HG03457 (cell line): ENCODE results near the gene PKD1L1.
A peak's percentile ranks its signal among the peaks of the same experiment; 100 is the strongest.
"Not testable (repeated sequence)": the region's sequence is repeated elsewhere in the genome, so short reads cannot be mapped to it uniquely, and the experiment has no call there.

ENCODE experiments used
- ATAC-seq: cut with Tn5 transposase; IDR thresholded peaks from one replicate; pipeline ENCODE4 v1.9.1; 2021; ENCODE audit warnings: moderate number of reproducible peaks; ENCODE audit not compliant: unreplicated experiment

The PKD1L1 gene, protein sequence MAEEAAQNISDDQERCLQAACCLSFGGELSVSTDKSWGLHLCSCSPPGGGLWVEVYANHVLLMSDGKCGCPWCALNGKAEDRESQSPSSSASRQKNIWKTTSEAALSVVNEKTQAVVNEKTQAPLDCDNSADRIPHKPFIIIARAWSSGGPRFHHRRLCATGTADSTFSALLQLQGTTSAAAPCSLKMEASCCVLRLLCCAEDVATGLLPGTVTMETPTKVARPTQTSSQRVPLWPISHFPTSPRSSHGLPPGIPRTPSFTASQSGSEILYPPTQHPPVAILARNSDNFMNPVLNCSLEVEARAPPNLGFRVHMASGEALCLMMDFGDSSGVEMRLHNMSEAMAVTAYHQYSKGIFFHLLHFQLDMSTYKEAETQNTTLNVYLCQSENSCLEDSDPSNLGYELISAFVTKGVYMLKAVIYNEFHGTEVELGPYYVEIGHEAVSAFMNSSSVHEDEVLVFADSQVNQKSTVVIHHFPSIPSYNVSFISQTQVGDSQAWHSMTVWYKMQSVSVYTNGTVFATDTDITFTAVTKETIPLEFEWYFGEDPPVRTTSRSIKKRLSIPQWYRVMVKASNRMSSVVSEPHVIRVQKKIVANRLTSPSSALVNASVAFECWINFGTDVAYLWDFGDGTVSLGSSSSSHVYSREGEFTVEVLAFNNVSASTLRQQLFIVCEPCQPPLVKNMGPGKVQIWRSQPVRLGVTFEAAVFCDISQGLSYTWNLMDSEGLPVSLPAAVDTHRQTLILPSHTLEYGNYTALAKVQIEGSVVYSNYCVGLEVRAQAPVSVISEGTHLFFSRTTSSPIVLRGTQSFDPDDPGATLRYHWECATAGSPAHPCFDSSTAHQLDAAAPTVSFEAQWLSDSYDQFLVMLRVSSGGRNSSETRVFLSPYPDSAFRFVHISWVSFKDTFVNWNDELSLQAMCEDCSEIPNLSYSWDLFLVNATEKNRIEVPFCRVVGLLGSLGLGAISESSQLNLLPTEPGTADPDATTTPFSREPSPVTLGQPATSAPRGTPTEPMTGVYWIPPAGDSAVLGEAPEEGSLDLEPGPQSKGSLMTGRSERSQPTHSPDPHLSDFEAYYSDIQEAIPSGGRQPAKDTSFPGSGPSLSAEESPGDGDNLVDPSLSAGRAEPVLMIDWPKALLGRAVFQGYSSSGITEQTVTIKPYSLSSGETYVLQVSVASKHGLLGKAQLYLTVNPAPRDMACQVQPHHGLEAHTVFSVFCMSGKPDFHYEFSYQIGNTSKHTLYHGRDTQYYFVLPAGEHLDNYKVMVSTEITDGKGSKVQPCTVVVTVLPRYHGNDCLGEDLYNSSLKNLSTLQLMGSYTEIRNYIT (N-terminal part only)

GRCh38 chr7:47948141-47948790 is at the start of gene PKD1L1:
Gene PKD1L1 (minus strand): TSS chr7:47948466. CDS start chr7:47948440, 26 bp downstream.
- ATAC-seq, result no peak

DNA sequence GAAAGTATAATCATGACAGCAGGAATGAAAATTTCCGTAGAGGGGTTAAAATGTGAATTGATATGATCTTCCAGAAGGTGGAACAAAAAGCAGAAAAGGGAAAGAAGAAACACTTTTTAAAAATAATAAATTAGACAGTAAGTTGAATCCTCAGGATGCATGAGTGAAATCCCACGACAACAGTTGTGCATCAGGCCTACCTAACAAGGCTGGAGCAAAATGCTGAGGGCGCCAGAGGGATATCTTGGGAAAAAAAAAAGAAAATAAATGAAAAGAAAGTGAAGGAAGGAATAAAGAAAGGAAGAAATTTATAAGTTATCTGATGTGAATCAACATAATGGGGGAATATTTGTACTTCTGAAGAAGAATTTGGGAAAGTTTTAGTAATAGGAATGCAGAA is 44.2 kb upstream of the PKD1L1 start:
- ATAC-seq, result no peak

DNA sequence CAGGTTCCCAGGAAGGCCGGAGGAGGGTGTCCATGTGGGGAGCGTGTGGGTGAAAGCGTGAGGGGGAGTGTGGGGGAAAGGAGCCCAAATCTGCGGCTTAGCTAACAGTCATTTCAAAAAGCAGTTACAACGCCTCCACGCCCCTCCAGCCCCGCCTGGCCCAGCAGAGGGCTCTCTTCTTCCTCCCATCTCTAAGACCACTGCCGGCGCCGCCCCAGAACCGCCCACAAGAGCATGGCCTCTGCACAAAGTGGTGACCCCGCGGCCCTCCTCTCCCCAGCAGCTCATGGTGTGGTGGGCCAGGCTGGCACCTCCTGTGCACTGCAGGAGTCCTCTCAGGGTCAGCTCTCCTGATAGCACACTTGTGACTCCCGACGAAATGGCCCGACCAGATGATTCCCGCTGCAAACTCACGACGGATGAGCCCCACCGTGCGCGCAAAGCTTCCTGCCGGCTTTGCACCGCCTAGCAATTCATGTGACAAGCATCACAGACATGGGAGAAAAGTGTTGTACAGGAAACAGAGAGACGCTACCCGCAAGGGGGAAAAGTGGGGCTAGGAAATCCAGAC is 43.6 kb upstream of the PKD1L1 start:
- ATAC-seq, result peak; percentile 98

DNA sequence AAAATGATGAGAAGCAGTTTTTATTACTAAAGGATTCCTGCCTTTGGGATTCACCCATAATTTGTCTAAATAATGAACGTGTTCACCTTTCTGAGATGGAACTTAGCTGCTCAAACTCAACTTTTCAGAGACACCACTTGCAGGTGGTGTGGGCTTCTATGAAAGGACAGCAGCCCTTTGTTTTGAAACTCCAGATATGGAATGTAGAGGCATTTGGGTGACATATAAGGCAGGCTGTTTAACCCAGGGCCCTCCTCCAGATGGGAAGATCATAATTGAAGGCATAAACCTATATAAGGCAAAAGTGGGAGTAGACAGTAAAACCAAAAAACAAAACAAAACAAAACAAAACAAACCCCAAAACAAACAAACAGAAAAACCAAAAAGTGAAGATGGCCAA is 43.0 kb upstream of the PKD1L1 start:
- ATAC-seq, result no peak

DNA sequence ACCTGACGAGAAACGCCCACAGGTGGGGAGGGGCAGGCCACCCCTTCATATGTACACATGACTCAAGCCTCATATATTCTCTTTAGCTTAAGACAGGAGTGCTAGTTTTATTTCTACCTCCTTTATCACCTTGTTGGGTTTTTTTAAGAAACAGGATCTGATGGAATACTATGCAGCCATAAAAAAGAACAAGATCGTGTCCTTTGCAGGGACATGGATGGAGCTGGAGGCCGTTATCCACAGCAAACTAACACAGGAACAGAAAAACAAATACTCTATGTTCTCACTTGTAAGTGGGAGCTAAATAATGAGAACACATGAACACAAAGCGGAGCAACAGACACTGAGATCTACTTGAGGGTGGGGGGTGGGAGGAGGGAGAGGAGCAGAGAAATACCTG is 42.3 kb upstream of the PKD1L1 start:
- no peak for ATAC-seq

GRCh38 chr7:47989607-47990400 is 41.5 kb upstream of the PKD1L1 start:
- ATAC-seq, result not testable (repeated sequence)

- no peak for ATAC-seq
Measured at GRCh38 chr7:47988496-47989386, 40.5 kb upstream of the PKD1L1 start.

DNA sequence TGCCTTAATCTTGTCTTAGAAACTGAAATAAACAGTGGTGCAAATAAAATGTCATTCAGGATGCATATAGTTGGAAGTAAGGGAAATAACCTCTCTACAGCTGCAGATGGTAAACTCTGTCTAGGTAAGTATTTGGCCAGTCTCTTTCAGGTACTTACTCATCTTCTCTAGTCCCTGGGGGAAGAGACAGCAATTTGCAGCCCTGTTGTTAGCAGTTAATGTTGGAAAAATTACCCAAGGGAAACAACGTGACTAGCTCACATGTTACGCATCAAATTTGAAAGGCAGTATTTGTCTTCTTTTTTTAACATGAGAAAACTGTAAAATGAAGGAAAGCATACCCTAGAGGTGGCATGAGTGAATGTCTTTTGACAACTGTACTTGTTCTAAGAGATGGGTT is 34.3 kb upstream of the PKD1L1 start:
- no peak for ATAC-seq

- not testable (repeated sequence) for ATAC-seq
Measured at GRCh38 chr7:47980648-47981047, 32.4 kb upstream of the PKD1L1 start.

GRCh38 chr7:47979832-47980181 is 31.5 kb upstream of the PKD1L1 start:
- ATAC-seq, result no peak

DNA sequence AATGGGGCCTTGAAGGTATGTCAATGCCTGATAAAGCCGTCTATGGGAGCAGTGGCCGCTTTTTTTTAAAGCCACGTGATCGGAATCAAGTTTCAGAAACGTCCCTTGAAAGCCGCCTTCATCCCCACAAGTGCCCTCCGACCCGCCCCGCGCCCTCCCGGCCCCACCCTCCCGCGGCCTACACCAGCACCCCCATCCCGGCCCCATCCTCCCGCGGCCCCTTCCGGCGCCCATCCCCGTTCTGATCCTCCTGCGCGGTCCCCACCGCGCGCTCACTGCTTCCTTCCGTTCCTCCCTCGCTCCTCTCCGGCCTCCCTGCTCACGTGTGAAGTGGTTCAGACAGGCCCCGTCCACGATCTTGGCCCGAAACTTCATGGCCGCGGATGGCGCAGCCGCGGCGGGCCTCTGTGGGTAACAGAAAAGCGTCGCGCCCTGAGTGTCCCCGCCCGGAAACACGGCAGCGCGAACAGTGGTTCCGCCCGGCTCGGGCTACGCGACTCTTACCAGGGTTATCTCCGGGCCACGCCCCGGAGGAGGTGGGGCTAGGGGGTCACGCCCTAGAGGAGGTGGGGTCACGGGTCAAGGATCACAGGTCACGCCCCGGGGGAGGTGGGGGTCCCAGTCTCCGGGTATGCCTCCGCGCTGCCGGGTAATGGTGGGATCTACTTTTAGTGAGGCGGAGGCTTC is 31.0 kb upstream of the PKD1L1 start, which contains the start of gene HUS1:
Gene HUS1 (minus strand): TSS at position 471 of the 687 bp plus-strand sequence. CDS start 96 bp downstream, at position 375.
- peak; percentile 98 for ATAC-seq

DNA sequence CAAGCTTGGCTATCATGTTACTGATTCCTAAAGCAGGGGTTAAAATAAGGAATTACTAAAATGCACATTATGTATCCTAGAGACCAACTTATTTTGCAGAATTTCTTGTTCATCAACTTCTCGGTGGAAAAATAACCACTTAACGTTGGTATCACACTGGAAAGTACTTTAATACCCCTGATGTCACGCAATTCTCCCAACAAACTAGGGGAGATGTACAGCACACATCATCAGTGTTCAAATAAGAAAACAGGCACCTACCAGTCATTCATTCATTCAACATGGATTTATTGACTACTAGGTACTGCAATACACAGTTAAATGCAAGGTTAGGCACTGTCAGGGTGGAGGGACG is 30.5 kb upstream of the PKD1L1 start:
- no peak for ATAC-seq

DNA sequence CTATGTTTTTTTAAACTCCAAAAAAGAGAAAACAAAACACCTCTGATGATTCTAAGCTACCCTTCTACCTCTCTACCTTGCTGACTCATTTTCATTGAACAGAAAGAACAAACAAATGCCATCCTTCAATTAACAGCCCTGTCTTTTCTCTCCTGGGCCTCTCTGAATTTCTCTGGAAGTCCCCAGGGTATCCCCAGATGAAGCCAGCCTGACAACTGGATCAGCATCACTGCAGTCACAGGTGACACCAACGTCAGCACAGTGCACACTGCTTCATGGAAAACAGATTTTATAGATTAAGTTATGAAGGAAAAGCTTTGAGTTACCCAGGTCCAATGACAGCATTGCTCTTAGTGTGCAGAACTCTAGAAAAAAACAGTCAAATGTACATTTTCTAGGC is 25.5 kb upstream of the PKD1L1 start:
- no peak for ATAC-seq

DNA sequence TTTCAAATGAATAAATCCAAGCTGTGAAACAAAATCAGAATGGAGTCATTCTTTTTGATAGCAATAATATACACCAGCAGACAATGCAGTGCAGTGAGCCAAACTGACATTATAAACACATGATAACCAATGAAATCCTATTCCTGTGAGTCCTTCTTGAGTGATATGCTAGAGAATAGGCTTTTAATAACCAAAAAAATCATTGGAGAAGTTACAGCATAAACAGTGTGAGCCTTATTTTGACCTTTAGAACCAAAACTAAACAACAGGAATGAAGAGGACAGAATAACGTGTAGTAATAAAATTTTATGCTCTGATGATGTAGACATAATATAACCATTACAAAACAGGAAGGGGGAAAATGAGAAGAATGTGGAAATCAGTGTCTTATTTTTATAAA is 22.5 kb upstream of the PKD1L1 start:
- no peak for ATAC-seq

DNA sequence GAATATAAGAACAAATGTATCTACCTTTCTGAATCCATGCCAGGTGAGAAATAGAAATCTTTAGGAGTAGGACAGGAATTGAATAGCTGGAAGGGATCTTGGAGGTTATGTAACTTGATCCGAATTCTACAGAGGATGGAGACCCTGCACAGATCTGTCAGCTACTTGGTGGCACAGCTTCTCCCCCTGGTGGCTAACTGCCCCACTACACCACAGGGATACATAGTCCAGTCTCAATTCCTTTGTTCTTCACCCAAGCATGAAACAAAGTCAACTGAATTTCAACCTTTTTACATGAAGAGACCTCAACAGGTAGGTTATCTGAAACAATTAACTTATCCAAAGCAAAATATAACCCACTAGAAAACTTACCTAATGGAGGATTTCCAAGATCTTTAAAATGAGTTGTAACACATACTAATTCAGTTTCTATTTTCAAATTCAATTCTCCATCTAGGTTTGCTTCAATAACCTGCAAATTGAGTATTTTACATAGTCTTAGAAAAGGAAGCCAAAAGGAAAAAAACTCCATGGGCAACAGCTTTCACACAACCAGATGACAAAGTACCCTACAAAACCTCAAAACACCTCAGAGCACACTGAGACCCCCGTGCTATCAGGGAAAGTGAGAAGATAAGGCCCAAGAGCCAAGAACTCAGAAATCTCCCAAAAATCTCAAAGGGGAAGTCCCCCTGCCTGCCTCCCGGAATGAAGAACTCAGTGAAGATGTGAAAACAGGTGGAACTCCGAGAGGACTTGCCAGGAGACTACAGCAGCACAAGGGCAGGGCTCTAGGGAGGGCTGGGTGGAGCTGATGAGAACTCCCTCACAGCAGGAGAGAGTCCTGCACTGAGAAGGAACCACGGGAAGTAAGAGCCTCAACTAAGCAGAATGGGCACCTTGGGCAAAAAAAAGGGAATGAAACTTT is 20.8 kb upstream of the PKD1L1 start:
- ATAC-seq, result peak; percentile 67

DNA sequence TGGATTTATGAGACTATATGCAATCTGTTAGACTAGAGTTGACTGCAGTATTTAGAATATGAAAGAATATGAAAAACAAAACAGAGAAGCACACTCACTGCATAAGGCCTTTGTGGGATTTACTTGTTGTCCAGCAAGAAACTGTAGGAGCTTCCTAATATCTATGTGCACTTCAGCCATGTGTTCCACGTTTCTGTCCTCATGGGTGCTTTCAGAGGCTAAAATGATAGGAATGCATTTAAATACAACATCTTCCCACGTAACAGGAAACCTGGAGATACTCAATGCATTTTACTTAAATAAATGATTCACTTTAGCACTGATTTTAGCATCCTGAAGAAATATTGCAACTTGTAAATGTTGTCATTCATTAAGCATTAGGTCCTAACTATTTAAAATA is 19.4 kb upstream of the PKD1L1 start:
- no peak for ATAC-seq

GRCh38 chr7:47967123-47967522 is 18.9 kb upstream of the PKD1L1 start:
- ATAC-seq, result no peak
